PC-3 (cell line): ENCODE measurements around the gene NRG3.

Experiments
- CTCF ChIP-seq: fragments of 300-600 bp; sonication (generic); conservative IDR thresholded peaks from 2 replicates; pipeline ENCODE4 v1.5.1; 2017; ENCODE audit warnings: antibody characterized with exemption, low read depth, mild to moderate bottlenecking, low read length
- EZH2 ChIP-seq: fragments of 300-600 bp; sonication (generic); IDR thresholded peaks from one replicate; pipeline ENCODE4 v1.6.1; 2017; ENCODE audit warnings: antibody characterized with exemption, mild to moderate bottlenecking, low read length; ENCODE audit not compliant: unreplicated experiment
- EZH2phosphoT487 ChIP-seq: fragments of 300-600 bp; sonication (generic); IDR thresholded peaks from 2 replicates; pipeline ENCODE4 v1.6.1; 2018; ENCODE audit warnings: mild to moderate bottlenecking, antibody characterized with exemption, low read length, borderline replicate concordance

- TF ChIP-seq CTCF (no peak), EZH2 (no peak), EZH2phosphoT487 (no peak)
These were observed 197.1 kb downstream of the NRG3 start for GRCh38 chr10:82072124-82072523.
